Fibroblast of lung (primary cell): ENCODE data around the gene BRD7.

Experiments
- EZH2 ChIP-seq: IDR thresholded peaks from 2 replicates; pipeline ENCODE4 v1.5.1; 2012; ENCODE audit warnings: low read length, control low read depth, mild to moderate bottlenecking; ENCODE audit errors: missing control alignments
- TF ChIP-seq, protein P1 (sequence below), 2 donors: IDR thresholded peaks in 1 of 2; conservative IDR thresholded peaks in 1 of 2; 1 replicate in 1 of 2; 2 replicates in 1 of 2; pipeline ENCODE4 v1.5.1; 2011 to 2012; ENCODE audit warnings: low read length in 2 of 2, control low read depth in 1 of 2, inconsistent platforms in 1 of 2, low read depth in 1 of 2, mild to moderate bottlenecking in 1 of 2

GRCh38 chr16:50384500-50385135 lies 15.8 kb upstream of the BRD7 start:
- no peak for TF ChIP-seq EZH2
- TF ChIP-seq, protein P1, sequence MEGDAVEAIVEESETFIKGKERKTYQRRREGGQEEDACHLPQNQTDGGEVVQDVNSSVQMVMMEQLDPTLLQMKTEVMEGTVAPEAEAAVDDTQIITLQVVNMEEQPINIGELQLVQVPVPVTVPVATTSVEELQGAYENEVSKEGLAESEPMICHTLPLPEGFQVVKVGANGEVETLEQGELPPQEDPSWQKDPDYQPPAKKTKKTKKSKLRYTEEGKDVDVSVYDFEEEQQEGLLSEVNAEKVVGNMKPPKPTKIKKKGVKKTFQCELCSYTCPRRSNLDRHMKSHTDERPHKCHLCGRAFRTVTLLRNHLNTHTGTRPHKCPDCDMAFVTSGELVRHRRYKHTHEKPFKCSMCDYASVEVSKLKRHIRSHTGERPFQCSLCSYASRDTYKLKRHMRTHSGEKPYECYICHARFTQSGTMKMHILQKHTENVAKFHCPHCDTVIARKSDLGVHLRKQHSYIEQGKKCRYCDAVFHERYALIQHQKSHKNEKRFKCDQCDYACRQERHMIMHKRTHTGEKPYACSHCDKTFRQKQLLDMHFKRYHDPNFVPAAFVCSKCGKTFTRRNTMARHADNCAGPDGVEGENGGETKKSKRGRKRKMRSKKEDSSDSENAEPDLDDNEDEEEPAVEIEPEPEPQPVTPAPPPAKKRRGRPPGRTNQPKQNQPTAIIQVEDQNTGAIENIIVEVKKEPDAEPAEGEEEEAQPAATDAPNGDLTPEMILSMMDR (conservative IDR thresholded peaks at IDR 0.05 in 1 of 2, IDR thresholded peaks at IDR 0.05 in 1 of 2; ENCODE audit: low read depth in 1 of 2, low read length in 2 of 2) = no peak
